Dermis blood vessel endothelial cell (primary cell): ENCODE data around the gene VAV3. TPM values are rescaled to one million over a fixed set of nuclear protein-coding genes. Genes with fewer than 3 reads are reported as not detected.
"Not testable (repeated sequence)": the region's sequence is repeated elsewhere in the genome, so short reads cannot be mapped to it uniquely, and the experiment has no call there.

Source experiments
- DNase-seq: peaks from one replicate; pipeline ENCODE4 v3.0.0; 2010
- total RNA-seq: library from RNA; depleted of rRNA; stranded (reverse); fragments of >200 nt; gene quantifications from 2 replicates; pipeline ENCODE4 v1.2.3, GENCODE V29; 2014

VAV3 gene
- total RNA-seq, 1 donor from 2014 or later = 57.0 TPM

DNA sequence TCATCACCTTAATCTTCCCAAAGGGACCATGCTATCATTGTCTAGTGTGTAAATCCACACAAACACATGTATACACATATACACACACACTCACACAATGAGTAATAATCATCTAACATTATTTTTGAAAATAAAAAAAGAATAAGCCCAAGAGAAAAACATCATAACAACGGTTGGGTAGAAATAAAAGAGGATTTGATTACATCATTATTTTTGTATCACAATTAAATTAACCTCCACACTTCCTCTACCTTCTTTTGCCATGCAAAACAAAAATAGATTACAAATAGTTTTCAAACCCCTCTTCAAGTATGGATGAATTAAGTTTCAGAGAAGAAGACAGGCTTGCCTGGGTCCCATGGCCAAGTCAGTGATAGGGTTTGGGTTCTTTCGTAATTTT is 238.1 kb downstream of the VAV3 start:
- no peak for DNase-seq

DNA sequence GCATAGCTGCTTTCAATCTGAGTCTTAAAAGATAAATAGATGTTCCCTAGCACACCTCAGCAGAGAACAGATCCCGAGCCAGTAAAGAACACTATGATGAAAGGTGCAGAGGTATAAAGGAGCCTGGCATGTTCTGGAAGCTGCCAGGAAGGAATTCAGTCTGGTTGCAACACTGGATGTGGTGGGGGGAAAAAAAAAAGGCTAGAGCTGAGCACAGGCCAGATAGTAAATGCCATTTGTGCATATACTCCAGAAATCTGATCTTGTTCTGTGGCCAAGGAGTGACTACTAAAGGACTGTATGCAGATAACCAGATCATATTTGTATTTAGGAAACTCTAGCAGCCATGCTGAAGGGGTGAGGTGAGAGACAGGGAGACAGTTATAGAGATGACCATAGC is 240.3 kb downstream of the VAV3 start:
- no peak for DNase-seq

DNA sequence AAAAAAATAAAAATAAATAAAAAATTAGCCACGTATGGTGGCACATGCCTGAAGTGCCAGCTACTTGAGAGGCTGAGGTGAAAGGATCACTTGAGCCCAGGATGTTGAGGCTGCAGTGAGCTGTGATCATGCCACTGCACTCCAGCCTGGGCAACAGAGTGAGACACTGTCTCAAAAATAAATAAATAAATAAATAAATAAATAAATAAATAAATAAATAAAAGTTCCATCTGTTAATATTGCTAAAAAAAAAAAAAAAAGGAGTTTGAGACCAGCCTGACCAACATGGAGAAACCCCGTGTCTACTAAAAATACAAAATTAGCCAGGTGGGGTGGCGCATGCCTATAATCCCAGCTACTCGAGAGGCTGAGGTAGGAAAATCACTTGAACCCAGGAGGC is 244.8 kb downstream of the VAV3 start:
- DNase-seq = not testable (repeated sequence)

DNA sequence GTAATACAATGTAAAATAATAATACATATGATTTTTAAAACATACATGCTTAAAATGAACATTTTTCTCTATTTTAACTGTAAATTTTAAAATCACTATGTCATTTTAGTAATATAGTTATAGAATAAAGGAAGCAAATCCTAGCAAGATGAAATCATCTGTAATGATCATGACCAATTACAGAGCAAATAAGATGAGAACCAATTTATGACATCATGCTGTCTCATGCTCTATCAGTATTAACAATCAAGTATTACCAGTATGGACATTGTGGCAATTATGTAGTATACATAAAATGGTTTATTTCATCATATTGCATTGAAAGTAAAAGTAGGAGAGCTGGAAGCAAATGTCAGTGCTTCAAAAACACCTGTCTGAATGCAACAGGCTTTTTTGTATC is 255.0 kb downstream of the VAV3 start:
- DNase-seq = no peak

DNA sequence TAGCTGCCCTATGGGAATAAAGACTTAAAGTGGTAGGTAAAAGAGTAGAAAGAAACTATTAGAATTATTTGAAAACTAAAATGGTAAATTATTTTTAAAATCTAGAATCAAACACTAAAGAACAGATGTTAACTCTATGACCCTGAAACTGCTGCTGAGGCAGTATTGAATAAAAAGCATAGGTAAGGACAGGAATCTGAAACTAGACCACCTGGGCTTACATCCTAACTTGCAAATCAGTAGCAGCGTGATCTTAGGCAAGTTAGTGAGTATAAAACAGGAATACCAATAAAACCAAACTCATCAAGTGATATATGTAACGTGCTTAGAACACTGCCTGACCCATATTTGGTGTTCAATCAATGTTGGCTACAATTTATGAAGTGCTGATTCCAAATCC is 257.9 kb downstream of the VAV3 start:
- DNase-seq = no peak

DNA sequence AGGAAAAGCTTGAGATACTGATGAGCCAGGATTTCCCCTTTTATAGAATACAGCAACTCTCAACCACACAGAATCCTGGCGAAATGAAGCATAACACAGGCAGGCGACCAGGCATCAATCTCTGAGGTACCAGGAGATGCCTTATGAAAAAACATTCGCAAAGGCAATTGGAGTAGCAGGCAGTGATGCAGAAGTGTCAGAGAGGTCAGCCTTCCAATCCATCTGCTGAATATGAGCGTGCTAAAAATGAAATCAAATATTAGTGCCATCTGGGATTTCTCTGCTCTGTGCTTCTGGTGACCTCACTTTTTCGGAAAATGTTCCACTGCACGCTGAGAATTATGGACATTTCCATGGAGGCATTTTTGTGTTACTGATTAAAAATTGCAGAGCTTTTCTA is 258.8 kb downstream of the VAV3 start:
- no peak for DNase-seq

DNA sequence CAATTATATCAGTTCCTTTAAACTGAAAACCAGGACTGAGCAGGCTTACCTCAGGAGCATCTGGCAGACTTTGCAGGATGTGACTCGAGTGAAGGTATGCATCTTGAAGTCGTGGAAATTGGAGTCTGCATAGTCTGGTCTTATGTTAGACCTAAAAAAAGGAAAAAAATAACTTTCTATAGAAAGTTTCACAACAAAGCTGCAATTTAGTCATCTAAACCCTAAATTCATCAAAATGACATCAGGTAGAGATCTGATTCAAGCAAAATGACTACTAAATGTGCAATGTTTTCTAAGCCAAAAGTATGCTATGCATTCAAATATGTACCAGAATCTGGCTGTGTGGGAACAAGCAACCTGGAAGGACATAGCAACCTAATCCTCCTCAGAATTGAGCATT is 260.1 kb downstream of the VAV3 start:
- no peak for DNase-seq

DNA sequence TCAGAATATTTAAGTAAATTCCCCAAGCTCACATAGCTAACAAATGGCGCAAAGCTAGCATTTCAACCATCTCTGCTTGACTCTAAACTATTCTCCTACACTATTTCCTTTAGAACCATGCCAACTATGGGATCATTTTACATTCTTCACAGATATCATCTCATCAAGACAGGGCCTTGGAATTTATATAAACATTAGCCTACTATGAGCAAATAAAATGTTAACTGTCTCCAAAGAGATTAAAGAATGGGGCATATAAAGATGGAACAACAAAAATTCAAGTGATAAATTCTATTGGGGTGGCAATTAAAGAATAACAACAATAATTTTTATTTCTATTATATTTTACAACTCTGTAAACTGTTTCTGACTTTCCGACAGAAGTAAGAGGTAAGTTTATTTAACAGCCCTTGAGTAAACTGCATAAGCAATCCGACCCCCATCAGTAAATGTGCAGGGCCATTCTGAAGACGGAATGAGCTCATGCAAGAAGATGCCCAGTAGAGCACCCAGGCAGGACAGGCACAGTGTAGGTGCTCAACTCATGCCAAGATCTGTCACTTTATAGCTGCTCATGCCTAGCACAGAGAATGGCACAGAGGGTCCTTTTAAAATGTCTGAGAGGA is 261.9 kb downstream of the VAV3 start:
- DNase-seq = no peak

DNA sequence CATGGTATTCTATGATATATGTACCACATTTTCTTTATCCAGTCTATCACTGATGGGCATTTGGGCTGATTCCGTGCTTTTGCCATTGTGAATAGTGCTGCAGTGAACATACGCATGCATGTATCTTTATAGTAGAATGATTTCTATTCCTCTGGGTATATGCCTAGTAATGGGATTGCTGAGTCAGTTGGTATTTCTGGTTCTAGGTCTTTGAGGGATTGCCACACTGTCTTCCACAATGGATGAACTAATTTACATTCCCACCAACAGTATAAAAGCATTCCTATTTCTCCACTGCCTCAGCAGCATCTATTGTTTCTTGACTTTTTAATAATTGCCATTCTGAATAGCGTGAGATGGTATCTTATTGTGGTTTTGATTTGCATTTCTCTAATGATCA is 264.3 kb downstream of the VAV3 start:
- DNase-seq = not testable (repeated sequence)

DNA sequence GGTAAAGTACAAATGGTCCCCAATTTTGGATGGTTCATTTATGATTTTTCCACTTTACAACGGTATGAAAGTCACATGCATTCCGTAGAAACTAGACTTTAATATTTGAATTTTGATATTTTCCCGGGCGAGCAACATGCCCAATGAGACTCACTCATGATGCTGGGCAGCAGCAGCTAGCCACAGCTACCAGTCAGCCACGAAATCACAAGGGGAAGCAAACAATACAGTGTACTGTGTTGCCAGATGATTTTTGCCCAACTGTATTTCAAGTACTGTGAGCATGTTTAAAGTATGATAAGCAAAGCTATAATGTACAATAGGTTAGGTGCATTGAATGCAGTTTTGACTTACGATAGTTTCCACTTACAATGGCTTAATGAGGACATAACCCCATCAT is 266.8 kb downstream of the VAV3 start:
- no peak for DNase-seq

DNA sequence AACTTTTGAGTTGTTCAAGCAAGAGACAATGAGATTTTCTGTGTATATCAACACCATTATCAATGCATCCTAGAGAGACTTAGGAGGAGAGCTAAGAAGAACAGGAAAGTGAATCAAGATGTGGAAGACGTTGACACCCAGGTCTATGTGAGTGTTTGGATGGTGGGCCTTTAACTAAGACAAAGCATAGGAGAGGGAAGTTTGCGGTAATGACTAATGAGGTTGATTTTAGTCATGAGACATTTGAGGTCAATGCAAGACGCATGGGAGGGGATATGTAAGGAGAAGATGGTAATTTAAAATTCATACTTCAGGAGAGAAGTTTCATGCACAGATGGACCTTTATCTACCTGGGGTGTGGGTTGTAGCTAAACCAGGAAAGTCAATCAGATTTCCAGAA is 269.6 kb downstream of the VAV3 start:
- DNase-seq = no peak

DNA sequence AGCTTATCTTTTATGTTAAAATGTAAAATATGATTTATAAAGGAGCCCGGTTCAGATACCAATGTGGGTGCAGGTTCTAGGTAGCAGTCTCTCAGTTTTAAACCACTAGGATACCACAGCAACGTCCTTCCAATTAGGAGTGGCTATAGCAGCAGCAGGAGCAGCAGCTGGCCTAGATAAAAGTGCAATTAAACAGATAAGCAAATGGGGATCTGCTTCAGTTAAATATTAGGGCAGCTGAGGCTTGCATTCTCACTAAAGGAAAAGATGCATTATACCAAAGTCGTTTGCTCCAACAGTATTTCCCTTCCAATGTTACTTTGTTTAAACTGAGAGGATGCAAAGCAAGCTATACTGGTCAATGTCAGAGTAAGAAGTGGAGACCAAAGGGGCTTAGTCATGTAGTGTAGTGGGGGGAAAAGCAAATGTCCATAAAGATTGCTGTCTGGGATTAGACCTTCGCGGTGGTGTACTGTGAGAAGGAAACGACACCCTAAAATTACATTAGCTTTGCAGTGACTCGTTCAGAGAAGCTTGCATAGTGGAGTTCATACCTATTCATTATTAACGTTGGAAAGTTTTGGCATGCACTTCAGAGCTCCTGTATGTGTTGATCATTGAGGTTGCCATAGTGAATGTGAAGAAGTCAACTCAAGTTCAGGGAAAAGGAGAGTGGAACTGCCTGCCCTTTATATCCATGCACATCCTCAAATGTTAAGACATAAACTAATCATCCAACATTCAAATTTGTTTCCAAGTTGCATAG is 272.2 kb downstream of the VAV3 start:
- DNase-seq = no peak

DNA sequence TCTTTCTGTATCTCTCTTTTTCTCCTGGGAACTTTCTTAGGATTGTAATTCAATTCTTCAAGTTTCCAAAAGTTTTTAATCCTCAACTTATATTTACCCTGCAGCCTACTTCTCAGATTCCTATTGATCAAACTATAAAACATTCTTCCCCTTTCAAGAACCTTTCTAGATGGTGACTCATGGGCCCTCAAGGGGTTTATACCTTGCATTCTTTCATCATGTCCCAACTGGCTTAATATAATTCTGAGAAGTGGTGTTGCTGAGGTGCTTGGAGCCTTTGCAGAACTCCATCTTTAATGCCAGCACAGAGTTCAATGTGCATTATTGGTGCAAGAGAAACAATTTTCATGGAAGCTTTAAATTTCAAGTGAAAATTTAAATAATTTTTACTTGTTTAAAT is 273.4 kb downstream of the VAV3 start:
- no peak for DNase-seq

DNA sequence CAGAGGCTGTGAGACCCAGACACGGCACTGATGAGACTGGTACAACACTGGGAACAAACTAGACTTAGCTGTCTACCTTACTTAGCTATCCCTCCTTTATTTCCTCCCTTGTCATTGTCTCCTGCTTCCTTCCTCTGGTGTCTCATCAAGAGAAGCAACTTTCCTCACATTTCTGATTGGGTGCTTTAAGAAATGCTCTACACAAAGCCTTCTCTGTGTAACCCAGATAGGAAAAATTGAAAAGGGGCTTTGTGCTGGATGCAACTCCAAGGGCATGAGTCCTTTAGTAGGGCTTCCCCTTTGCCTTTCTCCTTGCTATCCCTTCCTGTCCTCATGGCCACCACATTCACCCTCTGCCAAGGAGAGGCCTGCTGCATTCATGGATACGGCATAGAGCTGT is 274.5 kb downstream of the VAV3 start:
- no peak for DNase-seq

DNA sequence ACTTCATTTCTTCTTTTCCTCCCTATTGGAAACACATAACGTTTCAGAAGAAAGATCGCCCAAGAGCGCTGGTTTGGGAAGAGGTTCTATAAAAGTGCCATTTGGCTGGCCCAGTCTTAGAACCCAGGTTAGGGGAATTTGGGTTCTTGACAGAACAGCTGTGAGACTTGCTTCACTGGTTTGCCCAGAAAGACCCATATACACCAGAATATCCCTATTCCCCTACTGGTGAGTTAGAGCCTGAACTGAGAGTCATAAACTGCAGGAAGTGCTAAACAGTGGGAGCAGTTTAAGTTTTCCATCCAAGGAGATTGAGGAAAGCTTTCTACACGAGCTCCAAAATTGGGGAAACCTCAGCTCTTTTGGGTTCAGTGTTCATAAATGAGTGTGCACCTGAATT is 275.2 kb downstream of the VAV3 start:
- no peak for DNase-seq

DNA sequence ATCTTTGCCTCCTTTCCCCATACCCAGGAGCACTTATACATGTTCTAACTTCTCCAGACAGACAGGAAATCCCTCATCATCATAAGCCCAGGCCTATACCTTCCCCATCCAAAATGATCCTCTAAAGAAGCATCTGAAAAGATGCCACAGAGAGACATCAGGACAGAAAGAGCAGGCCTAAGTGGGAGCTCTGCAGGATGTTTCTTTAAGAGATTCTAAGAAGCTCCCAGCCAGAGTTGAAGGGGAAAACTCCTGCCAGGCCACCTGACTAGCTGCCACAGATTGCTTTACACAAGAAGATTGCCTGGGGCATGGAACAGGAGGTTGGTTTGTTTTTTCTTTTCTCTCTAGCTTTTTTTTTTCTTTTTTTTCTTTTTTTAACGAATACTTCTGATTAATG is 275.8 kb downstream of the VAV3 start:
- DNase-seq = no peak

DNA sequence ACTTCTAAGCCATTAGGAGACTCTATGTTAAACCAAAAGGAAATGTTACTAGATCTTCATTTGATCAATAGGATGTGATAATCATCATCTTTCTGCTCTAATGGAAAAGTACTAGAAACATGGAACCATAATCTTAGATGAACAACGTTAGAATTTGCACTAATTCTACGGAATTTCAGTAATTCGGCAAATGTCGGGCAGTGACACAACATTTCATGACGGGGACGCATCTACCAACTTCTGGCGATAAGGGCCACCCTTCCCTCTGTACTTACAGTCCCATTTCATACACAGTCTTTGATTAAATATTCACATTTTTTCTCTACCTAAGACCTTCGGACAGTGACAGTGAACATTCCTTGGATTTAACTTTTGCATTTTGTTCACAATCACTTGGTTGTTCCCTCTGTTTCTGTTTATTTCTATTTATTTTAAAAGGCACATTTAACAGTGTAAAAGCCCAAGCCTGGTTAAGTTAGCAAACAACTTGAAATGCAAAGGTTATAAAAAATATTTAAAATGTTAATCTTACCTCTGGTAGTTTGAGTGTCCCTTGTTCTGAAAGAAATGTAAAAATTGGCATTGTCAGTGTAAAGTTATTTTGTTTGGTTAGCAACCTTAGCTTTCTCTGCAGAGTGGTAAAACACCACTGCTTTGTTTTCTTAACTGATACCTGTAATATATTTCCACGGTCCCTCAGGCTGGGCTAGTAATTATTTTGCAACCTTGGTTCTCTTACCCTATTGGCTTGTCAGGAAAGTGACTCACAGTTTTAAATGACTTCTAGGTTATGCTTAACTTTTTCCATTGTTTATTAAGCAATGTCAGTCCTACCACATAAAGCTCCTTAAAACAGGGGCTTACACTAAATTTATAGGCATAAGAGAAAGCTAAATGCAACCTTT is 276.9 kb downstream of the VAV3 start:
- peak; percentile 7 for DNase-seq

DNA sequence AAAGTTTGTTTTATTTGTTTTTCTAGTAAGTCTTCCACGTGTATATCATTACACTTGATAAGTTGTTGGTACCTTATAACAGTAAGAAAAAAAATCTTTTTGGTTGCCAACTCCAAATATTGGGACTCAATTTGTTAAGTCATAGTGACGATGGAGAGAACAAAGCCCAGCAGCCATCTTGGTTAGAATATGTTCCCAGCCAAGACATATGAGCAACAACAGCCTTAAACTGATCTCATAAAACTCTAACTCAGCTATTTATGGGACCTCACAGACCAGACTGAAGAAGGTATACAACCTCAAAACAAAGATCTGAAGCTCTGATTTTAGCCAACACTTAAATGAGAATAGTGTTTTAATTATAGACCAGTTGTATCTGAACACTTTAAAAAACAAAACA is 281.3 kb downstream of the VAV3 start:
- no peak for DNase-seq

DNA sequence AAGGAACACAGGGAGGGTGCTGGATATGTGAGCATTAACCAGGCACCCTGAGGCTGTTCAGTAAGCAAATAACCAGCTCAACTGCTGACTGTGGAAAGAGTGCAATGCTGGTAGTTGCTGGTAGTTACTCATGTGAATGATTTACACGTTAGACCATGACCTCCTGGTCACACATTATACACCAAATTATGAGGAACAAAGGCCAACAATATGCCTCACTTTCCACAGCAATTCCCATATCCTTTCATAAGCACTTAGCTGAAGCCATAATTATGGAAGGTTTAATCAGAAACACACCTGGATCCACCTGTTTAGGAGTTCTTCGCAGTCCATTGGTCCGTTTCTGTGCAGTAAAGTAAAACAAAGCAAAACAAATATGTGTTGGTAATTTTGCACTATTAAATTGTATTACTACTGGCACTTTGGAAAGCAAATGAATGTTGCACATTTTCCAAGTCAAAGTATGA is 281.8 kb downstream of the VAV3 start:
- DNase-seq = no peak

DNA sequence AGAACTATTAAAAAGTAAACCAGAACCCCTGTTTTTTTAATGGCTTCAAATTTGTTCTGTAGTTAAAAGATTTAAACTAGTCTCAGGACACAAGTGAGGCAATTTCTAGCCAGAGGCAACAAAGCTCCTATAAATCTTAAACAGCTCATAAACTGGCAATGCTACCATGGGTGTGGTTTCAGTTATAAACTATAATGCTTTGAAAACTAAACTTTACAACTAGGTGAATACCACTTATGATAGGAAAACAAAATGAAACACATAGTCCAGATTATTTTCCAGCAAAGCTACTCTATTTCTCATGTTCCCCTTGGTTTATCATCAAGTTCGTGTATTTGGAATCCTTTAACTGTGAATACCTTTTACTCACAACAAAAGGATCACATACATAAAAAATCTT is 282.5 kb downstream of the VAV3 start:
- no peak for DNase-seq

DNA sequence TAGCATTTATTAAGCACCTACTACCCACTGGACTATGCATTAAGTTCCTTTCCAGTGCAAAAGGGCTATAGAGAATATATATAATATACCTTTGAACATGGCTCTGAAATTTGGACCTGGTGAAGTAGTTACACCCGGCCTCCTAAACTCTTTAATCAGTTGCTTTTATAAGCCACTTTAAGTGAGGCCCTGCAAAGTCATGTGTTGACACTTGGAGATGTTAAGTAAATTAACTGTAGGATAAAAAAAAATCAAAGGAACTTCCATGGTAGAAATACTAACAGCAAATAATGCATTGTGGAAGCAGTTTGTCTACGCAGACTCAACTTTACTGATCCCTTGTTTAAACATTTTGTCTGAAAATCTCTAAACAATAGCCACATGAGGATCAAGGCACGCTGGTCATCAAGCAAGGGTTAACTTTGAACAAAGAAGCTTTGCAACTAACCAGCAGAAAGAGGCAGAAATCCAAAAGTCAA is 283.9 kb downstream of the VAV3 start:
- DNase-seq = no peak

DNA sequence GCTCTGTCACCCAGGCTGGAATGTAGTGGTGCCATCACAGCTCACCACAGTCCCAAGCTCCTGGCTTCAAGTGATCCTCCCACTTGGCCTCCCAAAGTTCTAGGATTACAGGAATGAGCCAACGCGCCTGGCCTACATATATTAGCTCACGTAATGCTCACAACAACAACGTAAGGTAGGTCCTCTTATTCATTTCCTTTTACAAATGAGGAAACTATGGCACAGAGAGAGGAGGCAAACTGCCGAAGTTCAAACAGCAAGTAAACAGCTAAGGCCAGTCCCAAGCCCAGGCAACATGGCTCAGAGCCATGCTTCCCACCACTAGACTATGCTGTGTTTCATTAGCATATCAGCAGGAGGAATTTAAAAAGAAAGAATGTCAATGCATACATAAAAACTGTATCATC is 284.4 kb downstream of the VAV3 start:
- DNase-seq = no peak

DNA sequence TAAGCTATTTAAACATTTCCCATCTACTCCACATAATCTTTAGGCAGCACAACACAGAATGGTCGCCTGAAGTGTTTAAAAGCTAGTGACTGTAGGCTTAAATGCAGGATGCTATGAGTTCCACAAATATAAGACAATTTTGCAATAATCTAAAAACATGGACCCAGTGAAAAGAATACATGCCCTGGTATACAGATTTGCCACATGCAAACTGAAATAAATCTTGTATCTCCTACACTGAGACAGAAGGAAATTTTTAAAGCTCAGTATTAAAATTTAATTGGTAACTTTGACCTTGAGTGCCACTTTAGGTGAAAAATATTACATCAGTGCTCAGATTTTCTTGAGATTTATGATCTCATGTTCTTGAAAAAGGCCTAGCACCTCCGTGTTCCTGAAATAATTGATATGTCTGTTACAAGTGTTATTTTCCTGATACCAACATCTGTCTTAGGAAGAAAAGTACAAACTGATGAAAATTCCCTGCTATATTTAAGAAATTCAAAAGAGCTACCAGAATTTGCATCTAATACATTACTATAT is 285.5 kb downstream of the VAV3 start:
- DNase-seq = no peak
